EL (cell line): ENCODE data around the gene PCGF1.
"Not testable (repeated sequence)": the region's sequence is repeated elsewhere in the genome, so short reads cannot be mapped to it uniquely, and the experiment has no call there.

Experiments used
- DNase-seq: peaks from one replicate; pipeline ENCODE4 v3.0.0-alpha.2; 2016

Gene PCGF1

DNA sequence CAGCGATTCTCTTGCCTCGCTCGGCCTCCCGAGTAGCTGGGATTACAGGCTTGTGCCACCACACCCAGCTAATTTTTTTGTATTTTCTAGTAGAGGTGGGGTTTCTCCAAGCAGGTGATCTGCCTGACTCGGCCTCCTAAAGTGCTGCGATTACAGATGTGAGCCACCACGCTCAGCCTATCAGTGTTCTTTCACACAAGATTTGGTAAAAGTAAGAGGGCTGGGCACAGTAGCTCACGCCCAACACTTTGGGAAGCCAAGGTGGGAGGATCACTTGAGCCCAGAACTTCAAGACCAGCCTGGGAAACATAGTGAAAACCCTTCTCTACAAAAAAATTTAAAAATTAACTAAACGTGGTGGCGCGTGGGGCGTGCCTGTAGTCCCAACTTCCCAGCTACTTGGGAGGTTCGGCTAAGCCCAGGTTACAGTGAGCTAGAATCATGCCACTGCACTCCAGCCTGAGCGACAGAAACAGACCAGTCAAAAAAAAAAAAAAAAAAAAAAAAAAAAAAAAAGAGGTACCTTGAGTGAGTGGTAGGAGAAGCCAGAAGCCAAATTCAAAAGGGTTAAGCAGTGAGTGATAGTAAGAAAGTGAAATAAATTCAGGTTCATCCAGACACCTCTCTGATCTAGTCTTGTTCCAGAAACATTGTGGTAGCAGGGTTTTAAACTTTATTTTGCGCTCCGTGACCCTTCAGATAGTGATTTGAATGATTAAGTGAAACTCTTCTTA is 36.0 kb downstream of the PCGF1 start:
- no peak for DNase-seq

DNA sequence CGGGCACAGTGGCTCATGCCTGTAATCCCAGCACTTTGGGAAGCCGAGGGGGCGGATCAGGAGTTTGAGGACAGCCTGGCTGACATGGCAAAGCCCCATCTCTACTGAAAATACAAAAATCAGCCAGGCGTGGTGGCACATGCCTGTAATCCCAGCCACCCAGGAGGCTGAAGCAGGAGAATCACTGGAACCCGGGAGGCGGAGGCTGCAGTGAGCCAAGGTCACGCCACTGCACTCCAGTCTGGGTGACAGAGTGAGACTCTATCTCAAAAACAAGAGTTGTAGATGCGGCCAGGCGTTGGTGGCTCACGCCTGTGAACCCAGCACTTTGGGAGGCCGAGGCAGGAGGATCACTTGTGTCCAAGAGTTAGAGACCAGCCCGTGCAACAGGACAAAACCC is 36.8 kb downstream of the PCGF1 start:
- DNase-seq, result not testable (repeated sequence)

DNA sequence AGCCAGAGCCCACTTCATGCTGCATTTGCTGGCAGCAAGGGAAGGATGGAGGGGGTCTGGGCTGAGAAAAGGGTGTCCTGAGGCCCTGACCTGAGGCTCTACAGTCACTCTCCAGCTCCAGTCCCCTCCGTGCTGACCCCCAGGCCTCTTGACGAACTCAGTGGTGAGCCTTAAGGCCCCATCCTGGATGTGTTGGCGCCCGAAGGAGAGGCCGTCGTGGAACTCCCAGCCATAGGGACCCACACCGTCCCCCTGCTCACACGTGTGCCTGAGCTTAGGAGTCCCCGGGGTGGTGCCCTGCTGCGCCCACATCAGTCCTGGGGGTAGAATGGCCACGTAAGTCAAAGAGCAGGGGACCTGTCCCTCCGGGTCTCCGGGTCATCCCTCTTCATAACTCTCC is 43.1 kb downstream of the PCGF1 start:
- DNase-seq, result no peak

DNA sequence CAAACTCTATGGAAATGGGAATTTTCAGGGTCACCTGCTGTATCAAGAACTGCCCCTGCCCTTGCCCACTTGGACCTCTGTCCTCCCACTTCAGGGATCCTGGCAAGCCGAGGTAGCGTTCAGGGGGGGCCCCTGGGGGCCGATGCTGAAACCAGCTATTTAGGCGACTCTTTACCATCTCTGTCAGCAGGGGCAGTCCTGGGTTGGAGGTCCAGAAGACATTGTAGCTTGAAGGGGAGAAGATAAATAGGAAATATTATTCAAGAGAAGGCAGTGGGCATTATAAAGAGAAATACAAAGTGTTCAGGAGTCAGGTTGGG is 44.7 kb downstream of the PCGF1 start:
- no peak for DNase-seq

DNA sequence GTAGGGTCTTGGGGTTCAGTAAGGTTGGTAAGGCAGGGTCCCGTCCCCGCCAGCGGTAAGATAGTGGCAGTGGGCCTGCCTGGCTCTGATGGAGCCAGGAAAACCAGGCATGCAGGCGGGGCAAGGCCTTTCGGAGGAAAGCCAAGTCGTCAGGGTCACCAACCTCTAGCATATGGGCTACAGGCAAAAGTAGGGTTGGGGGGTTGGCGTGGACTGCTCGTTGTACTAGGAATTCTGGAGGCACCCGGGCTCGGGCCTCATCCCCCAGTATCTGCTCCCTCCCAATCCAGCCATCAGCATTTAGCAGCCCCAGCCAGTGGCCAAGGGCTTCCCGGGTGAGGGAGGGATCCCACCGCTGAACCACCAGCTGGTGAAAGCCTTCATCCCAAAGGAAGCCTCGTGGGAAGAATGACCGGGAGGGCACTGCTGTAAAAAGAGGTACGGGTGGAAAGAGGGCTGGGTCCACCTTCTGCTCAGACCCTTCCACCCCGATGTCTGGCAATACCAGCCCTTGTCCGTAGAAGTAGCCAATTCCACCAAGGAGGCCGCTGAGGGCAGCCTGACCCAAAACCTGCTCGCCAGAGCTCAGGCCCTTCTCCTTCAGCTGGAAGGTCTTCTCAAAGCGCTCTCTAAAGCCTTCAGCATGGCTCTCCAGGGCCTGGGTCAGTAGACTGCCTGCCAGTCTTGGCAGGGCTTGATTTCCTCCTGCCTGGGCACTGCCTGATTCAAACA is 45.3 kb downstream of the PCGF1 start:
- no peak for DNase-seq

DNA sequence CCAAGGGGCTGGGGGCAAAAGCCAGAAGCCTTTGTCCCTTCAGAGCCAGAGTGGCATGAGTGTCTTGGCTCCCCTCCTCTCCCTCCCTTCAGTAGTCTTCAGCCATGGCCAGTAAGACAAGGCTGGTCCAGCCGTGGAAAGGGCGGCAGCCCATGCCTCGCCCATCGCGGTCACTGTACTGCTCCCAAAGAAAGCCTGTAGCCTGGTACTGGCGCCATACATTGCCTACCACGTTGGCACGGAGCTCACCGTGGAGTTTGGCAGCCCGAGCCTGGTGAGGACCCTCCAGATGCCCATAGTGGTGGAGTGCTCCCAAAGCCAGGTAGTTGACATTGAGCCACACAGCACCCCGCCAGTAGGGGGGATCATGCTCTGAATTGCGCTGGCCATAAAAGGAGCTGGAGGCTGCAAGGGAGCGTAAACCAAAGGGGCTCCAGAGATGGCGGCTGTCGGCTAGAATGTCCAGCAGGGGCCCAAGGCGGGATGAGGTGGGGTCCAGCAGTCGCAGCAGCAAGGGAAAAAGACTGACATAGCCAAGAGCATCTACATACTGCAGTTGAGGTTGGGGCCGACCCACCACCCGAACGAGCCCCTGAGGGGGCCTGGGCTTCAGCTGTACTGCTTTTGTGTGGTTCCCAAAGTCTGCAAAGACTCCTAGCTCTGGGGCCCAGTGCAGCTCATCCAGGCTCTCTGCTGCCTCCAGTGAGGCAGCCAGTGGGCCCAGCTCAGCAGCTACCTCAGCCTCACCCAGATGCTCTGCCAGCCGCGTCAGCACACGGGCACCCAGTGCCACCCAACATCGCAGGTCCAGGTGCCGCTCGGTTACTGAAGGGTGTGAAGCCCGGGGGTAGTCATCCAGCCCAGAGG is 46.1 kb downstream of the PCGF1 start:
- no peak for DNase-seq

DNA sequence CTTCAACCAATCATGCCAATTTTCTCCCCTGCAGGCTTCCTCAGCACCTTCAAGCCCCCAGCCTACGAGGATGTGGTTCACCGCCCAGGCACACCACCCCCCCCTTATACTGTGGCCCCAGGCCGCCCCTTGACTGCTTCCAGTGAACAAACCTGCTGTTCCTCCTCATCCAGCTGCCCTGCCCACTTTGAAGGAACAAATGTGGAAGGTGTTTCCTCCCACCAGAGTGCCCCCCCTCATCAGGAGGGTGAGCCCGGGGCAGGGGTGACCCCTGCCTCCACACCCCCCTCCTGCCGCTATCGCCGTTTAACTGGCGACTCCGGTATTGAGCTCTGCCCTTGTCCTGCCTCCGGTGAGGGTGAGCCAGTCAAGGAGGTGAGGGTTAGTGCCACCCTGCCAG is 47.3 kb downstream of the PCGF1 start:
- not testable (repeated sequence) for DNase-seq

DNA sequence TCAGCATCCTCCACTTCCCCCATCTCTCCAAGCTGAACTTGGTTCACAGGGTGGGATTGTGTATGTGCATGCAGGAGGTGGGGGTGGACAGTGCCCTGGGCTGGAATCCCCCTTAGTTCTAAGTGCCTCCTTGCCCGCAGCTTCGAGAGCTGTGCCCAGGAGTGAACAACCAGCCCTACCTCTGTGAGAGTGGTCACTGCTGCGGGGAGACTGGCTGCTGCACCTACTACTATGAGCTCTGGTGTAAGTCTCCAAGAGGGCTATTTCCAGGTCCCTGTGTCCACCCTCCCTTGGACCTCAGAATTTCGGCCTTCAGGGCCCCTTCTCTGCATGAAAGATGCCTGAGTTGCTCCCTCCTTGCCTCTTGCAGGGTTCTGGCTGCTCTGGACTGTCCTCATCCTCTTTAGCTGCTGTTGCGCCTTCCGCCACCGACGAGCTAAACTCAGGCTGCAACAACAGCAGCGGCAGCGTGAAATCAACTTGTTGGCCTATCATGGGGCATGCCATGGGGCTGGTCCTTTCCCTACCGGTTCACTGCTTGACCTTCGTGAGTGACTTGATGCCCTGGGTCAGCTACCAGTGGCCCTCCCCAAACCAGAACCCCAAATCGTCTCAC is 47.9 kb downstream of the PCGF1 start:
- DNase-seq, result not testable (repeated sequence)

DNA sequence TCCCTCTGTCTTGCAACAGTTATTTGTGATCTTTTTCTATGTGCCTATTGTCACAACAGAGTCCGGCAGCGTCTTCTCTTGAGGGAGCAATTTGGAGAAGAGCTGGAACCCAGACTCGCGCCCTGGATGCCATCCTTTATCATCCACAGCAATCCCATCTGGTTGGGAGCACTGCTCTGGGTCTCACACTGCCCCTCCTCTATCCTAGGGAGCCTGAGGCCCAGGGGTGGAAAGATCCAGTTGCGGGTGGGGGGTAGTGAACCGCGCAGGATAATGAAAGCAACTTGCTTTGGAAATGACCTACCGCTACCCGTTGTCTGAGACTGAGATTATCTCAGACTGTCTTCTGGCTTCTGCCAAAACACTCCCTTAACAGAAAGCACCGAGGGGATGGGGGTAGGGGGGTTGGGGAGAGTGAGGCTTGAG is 48.5 kb downstream of the PCGF1 start:
- no peak for DNase-seq

DNA sequence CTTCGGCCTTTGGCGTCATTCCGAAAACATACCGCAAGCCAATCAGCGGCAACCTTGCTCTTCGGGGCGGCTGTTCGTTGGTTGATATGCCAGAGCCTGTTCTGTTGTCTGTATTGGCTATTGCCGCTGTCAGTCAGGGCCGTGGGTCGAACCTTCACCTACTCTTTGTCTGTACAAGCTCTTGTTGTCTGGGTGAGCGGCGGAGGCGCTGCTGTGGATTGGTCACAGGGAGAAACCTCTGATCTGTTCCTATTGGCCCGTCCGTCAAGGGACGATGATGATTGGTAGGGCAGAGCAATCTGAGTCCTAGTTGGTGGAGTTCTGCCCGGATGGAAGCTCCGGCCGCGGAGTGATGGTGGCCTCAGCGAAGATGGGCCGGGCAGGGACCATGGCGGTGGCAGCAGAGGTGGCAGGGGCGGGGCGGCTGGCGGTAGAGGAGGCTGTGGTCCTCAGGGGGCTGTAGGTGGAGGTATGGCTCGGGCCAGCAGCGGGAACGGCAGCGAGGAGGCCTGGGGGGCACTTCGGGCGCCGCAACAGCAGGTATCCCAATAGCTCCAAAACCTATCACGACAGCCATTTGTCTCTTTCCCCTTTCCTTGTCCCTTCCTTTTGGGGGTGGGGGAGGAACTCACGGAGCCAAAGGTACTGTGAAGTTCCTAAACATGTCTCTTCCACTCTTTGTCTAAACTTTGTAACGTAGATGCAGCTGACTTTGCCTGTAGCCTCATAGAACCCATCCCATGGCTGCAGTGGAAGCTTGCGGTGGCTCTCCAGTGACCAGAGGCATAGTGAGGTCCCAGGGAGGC is 49.2 kb downstream of the PCGF1 start, which contains the start of gene WBP1:
TSS of gene WBP1 (plus strand) at position 307 of the 806 bp plus-strand sequence. CDS start at position 472, 165 bp downstream.
- DNase-seq, result peak; percentile 100

DNA sequence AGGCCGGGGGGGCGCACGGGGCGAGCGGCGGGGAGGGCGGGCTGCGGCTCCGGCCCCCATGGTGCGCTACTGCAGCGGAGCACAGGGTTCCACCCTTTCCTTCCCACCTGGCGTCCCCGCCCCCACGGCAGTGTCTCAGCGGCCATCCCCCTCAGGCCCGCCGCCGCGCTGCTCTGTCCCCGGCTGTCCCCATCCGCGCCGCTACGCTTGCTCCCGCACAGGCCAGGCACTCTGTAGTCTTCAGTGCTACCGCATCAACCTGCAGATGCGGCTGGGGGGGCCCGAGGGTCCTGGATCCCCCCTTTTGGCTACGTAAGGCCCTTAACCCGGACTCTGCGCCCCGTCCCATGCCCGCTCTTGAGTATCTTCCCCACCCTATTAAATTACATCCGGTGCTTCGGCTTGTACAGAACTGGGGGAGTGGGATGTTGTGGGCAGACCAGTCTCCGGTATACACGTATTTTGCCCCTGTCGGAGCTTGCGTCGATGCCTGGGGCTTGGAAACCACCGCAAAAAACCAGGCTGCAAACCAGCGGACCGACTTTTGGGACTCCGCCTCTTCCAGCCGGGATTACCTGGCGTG is 49.9 kb downstream of the PCGF1 start:
- DNase-seq, result peak; percentile 49

DNA sequence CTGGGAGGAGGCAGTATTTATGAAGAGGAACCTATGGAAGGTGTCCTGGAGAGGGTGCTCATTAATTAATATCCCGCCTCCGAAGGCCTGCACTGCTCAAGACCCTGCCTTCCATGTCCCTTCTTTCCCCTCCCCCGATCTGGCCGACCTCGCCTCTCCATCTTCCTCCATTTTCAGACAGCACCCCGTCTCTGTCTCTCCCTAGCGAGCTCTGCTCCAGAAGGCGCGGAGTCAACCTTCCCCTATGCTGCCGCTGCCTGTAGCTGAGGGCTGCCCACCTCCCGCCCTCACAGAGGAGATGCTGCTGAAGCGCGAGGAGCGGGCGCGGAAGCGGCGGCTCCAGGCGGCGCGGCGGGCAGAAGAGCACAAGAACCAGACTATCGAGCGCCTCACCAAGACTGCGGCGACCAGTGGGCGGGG is 50.4 kb downstream of the PCGF1 start:
- no peak for DNase-seq
